Cardiac muscle cell (in vitro differentiated cells and primary cell): ENCODE results near the gene COL5A2. TPM values are rescaled to one million over a fixed set of nuclear protein-coding genes. Genes with fewer than 3 reads are reported as not detected.
A peak's percentile ranks its signal among the peaks of the same experiment; 100 is the strongest.

ENCODE experiments used
- DNase-seq, 2 donors: peaks; one replicate each; pipeline versions ENCODE4 v3.0.0 to v3.0.0-alpha.2; 2010 to 2017; ENCODE audit warnings: low read depth in 1 of 2, low spot score in 1 of 2
- H3K27ac ChIP-seq: fragments of 200-600 bp; sonication (generic); 2 replicates; pipeline ENCODE4 v1.5.1; 2016
- H3K27me3 ChIP-seq: fragments of 200-600 bp; sonication (generic); 2 replicates; pipeline ENCODE4 v1.6.0; 2016; ENCODE audit warnings: control low read depth
- H3K36me3 ChIP-seq: fragments of 200-600 bp; sonication (generic); 2 replicates; pipeline ENCODE4 v1.5.1; 2016; ENCODE audit warnings: control low read depth
- H3K4me1 ChIP-seq: fragments of 200-600 bp; sonication (generic); 2 replicates; pipeline ENCODE4 v1.8.1; 2017; ENCODE audit warnings: low read depth, mild to moderate bottlenecking, mixed run types
- H3K4me3 ChIP-seq: fragments of 200-600 bp; sonication (generic); 2 replicates; pipeline ENCODE4 v1.5.1; 2016; ENCODE audit warnings: mild to moderate bottlenecking
- H3K9me3 ChIP-seq: fragments of 200-600 bp; sonication (generic); 2 replicates; pipeline ENCODE4 v1.5.1; 2017; ENCODE audit warnings: low read depth, mild to moderate bottlenecking, control low read depth
- polyA plus RNA-seq: library from polyadenylated mRNA; unstranded; fragments of >200 nt; fragmentation: Nextera tagmentation; extraction: Ambion mirVana; gene quantifications from 2 replicates; pipeline ENCODE4 v1.2.1, GENCODE V29; 2016
- total RNA-seq: library from RNA; depleted of rRNA; stranded (reverse); fragments of >200 nt; gene quantifications from 2 replicates; pipeline ENCODE4 v1.2.3, GENCODE V29; 2016
- TF ChIP-seq, protein P1 (sequence below): IDR thresholded peaks from 2 replicates; pipeline ENCODE4 v1.5.1; 2012; ENCODE audit warnings: low read depth, mild to moderate bottlenecking, low read length

Gene COL5A2
- total and polyA plus RNA-seq, 2 experiments from 2014 or later: 15.0 to 59.8 TPM

DNA sequence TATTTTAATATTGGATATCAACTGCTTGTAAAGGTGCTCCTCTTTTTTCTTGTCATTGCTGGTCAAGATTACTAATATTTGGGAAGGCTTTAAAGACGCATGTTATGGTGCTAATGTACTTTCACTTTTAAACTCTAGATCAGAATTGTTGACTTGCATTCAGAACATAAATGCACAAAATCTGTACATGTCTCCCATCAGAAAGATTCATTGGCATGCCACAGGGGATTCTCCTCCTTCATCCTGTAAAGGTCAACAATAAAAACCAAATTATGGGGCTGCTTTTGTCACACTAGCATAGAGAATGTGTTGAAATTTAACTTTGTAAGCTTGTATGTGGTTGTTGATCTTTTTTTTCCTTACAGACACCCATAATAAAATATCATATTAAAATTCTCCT, 167.2 kb downstream of the COL5A2 start:
- Histone ChIP-seq H3K4me1 (no peaks in the 10 kb centered on the region), H3K9me3 (no peaks in the 10 kb centered on the region), H3K4me3 (no peak overlapping the region), H3K27ac (no peak overlapping the region), H3K36me3 (no peaks in the 10 kb centered on the region), H3K27me3 (no peaks in the 10 kb centered on the region)
- DNase-seq: peak in 1 of 2 donors; percentile 22
- TF ChIP-seq, protein P1, sequence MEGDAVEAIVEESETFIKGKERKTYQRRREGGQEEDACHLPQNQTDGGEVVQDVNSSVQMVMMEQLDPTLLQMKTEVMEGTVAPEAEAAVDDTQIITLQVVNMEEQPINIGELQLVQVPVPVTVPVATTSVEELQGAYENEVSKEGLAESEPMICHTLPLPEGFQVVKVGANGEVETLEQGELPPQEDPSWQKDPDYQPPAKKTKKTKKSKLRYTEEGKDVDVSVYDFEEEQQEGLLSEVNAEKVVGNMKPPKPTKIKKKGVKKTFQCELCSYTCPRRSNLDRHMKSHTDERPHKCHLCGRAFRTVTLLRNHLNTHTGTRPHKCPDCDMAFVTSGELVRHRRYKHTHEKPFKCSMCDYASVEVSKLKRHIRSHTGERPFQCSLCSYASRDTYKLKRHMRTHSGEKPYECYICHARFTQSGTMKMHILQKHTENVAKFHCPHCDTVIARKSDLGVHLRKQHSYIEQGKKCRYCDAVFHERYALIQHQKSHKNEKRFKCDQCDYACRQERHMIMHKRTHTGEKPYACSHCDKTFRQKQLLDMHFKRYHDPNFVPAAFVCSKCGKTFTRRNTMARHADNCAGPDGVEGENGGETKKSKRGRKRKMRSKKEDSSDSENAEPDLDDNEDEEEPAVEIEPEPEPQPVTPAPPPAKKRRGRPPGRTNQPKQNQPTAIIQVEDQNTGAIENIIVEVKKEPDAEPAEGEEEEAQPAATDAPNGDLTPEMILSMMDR: no peak

DNA sequence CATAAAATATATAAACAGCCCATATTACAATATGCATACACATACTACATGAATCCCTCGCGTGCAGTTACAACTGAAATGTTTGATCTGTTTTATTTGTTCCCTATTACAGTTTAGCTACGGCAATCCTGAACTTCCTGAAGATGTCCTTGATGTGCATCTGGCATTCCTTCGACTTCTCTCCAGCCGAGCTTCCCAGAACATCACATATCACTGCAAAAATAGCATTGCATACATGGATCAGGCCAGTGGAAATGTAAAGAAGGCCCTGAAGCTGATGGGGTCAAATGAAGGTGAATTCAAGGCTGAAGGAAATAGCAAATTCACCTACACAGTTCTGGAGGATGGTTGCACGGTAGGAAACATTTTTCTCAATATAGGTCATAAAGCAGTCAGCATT, 169.0 kb downstream of the COL5A2 start:
- TF ChIP-seq, protein P1: no peak
- Histone ChIP-seq H3K4me1 (no peaks in the 10 kb centered on the region), H3K9me3 (no peaks in the 10 kb centered on the region), H3K27ac (no peak overlapping the region), H3K27me3 (no peaks in the 10 kb centered on the region), H3K4me3 (no peak overlapping the region), H3K36me3 (no peaks in the 10 kb centered on the region)
- peak in 1 of 2 donors; percentile 33 for DNase-seq

DNA sequence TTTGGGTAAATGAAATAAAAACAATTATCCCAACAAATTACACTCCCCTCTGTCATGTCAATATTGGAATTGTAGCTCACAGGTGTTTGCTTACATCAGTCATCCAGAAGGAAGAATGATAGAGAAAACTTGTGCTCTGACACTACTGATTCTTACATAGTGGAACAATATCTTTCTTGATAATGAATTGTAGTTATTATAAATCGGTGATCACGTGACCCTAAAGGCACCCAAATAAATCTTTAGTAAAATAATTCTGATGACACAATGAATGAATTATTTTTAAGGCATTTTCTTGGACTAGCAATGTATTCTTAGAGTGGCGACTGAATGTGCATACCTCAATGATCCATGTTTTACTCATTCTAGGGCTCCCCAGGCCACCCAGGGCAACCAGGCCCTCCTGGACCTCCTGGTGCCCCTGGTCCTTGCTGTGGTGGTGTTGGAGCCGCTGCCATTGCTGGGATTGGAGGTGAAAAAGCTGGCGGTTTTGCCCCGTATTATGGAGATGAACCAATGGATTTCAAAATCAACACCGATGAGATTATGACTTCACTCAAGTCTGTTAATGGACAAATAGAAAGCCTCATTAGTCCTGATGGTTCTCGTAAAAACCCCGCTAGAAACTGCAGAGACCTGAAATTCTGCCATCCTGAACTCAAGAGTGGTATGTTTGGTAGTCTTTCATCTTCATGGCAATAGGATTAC, 170.9 kb downstream of the COL5A2 start:
- Histone ChIP-seq H3K4me3 (no peak overlapping the region), H3K36me3 (no peaks in the 10 kb centered on the region), H3K27ac (no peak overlapping the region), H3K4me1 (no peaks in the 10 kb centered on the region), H3K9me3 (no peaks in the 10 kb centered on the region), H3K27me3 (no peaks in the 10 kb centered on the region)
- TF ChIP-seq, protein P1: no peak
- DNase-seq: no peak

DNA sequence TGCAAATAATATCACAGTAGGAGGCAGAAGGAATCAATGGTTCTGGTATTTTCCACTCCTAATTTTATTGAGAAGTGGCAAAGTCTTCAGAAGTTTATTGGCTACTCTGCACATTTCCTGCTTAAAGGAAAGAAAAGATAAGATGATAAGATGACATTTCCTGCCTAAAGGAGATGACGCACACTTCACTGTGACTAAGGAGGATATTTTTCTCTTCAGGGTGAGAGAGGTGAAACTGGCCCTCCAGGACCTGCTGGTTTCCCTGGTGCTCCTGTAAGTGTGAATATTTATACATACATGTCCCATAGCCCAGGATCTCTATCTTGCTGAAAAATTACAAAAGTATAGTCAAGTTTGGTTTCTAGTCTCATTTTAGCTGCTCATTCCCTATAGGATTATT, 177.5 kb downstream of the COL5A2 start:
- no peaks in the 10 kb centered on the region for H3K36me3 ChIP-seq
- peak in 1 of 2 donors; percentile 76 for DNase-seq
- no peak overlapping the region for H3K27ac ChIP-seq
- TF ChIP-seq, protein P1: no peak
- H3K4me3 ChIP-seq: no peak overlapping the region
- H3K4me1 ChIP-seq: no peaks in the 10 kb centered on the region
- no peaks in the 10 kb centered on the region for H3K9me3 ChIP-seq
- H3K27me3 ChIP-seq: no peaks in the 10 kb centered on the region

DNA sequence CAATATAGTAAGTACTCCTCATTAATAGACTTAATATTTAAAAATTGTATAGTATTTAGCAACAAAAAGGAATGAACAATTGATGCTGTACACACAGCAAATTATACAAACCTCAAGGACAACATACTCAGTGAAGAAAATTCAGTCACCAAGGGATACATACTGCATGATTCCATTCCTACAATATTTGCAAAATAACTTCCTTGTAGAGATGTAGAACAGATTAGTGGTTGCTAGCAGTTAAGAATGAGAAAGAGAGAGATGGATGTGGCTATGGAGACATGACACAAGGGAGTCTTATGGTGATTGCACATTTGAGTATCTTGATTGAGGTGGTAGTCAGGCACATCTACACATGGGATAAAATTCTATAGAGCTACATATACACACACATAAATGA, 179.3 kb downstream of the COL5A2 start:
- no peaks in the 10 kb centered on the region for H3K36me3 ChIP-seq
- H3K9me3 ChIP-seq: no peaks in the 10 kb centered on the region
- no peaks in the 10 kb centered on the region for H3K4me1 ChIP-seq
- no peaks in the 10 kb centered on the region for H3K27me3 ChIP-seq
- no peak overlapping the region for H3K4me3 ChIP-seq
- TF ChIP-seq, protein P1: no peak
- no peak for DNase-seq
- H3K27ac ChIP-seq: no peak overlapping the region
